Measurements from ENCODE around the gene FSTL5. TPM values are rescaled to one million over a fixed set of nuclear protein-coding genes. Genes with fewer than 3 reads are reported as not detected.
"Not testable (repeated sequence)": the region's sequence is repeated elsewhere in the genome, so short reads cannot be mapped to it uniquely, and the experiment has no call there.

FSTL5 gene
- total and polyA plus RNA-seq, 5 donors = 0.02 TPM; not detected in 4

- H3K9me3 ChIP-seq (ENCODE audit: control insufficient read depth, low read length) = no peaks in the 10 kb centered on the region
- intact Hi-C loops (cut with DNase I) = no loop called here
- ATAC-seq = no peak
- H3K27ac ChIP-seq (ENCODE audit: low read length) = no peak overlapping the region
- no peaks in the 10 kb centered on the region for H3K27me3 ChIP-seq (ENCODE audit: control insufficient read depth, insufficient read depth)
- DNase-seq = no peak
- 77% methylated on average over 2 of the region's 2 CpGs for WGBS
- H3K4me1 ChIP-seq (ENCODE audit: control insufficient read depth, insufficient read depth, low read length) = no peaks in the 10 kb centered on the region
- no peak overlapping the region for H3K4me3 ChIP-seq (ENCODE audit: low read length)
Observed at GRCh38 chr4:162149644-162150043, 14.2 kb downstream of the FSTL5 start.

GRCh38 chr4:162140051-162140683, 23.6 kb downstream of the FSTL5 start:
- H3K27ac ChIP-seq (ENCODE audit: low read length) = no peak overlapping the region
- no peak for DNase-seq
- no peak overlapping the region for H3K4me3 ChIP-seq (ENCODE audit: low read length)
- intact Hi-C loops (cut with DNase I) = no loop called here
- no peaks in the 10 kb centered on the region for H3K4me1 ChIP-seq (ENCODE audit: control insufficient read depth, insufficient read depth, low read length)
- no peaks in the 10 kb centered on the region for H3K27me3 ChIP-seq (ENCODE audit: control insufficient read depth, insufficient read depth)
- ATAC-seq = no peak
- no peaks in the 10 kb centered on the region for H3K9me3 ChIP-seq (ENCODE audit: control insufficient read depth, low read length)

- Histone ChIP-seq H3K9me3 (ENCODE audit: control insufficient read depth, low read length) (no peaks in the 10 kb centered on the region), H3K27me3 (ENCODE audit: control insufficient read depth, insufficient read depth) (no peaks in the 10 kb centered on the region), H3K4me1 (ENCODE audit: control insufficient read depth, insufficient read depth, low read length) (no peaks in the 10 kb centered on the region), H3K27ac (ENCODE audit: low read length) (no peak overlapping the region), H3K4me3 (ENCODE audit: low read length) (no peak overlapping the region)
- intact Hi-C loops (cut with DNase I) = no loop called here
- 73% methylated on average over 2 of the region's 2 CpGs for WGBS
- DNase-seq (no peak), ATAC-seq (no peak)
Observed at GRCh38 chr4:162139412-162139811, 24.4 kb downstream of the FSTL5 start.

GRCh38 chr4:162131256-162131655, 32.5 kb downstream of the FSTL5 start:
- Histone ChIP-seq H3K4me3 (ENCODE audit: low read length) (no peak overlapping the region), H3K9me3 (ENCODE audit: control insufficient read depth, low read length) (no peaks in the 10 kb centered on the region), H3K4me1 (ENCODE audit: control insufficient read depth, insufficient read depth, low read length) (no peaks in the 10 kb centered on the region), H3K27ac (ENCODE audit: low read length) (no peak overlapping the region), H3K27me3 (ENCODE audit: control insufficient read depth, insufficient read depth) (no peaks in the 10 kb centered on the region)
- DNase-seq (no peak), ATAC-seq (no peak)
- intact Hi-C loops (cut with DNase I) = no loop called here
- 29% methylated on average over 2 of the region's 2 CpGs for WGBS

GRCh38 chr4:162126729-162127128, 37.1 kb downstream of the FSTL5 start:
- H3K27ac ChIP-seq (ENCODE audit: low read length) = no peak overlapping the region
- intact Hi-C loops (cut with DNase I) = no loop called here
- no peak overlapping the region for H3K4me3 ChIP-seq (ENCODE audit: low read length)
- ATAC-seq (no peak), DNase-seq (no peak)
- no peaks in the 10 kb centered on the region for H3K27me3 ChIP-seq (ENCODE audit: control insufficient read depth, insufficient read depth)
- no peaks in the 10 kb centered on the region for H3K4me1 ChIP-seq (ENCODE audit: control insufficient read depth, insufficient read depth, low read length)
- 58% methylated on average over 3 of the region's 3 CpGs for WGBS
- no peaks in the 10 kb centered on the region for H3K9me3 ChIP-seq (ENCODE audit: control insufficient read depth, low read length)

- DNase-seq (no peak), ATAC-seq (no peak)
- Histone ChIP-seq H3K4me1 (ENCODE audit: control insufficient read depth, insufficient read depth, low read length) (no peaks in the 10 kb centered on the region), H3K27me3 (ENCODE audit: control insufficient read depth, insufficient read depth) (no peaks in the 10 kb centered on the region), H3K9me3 (ENCODE audit: control insufficient read depth, low read length) (no peaks in the 10 kb centered on the region), H3K4me3 (ENCODE audit: low read length) (no peak overlapping the region), H3K27ac (ENCODE audit: low read length) (no peak overlapping the region)
- intact Hi-C loops (cut with DNase I) = no loop called here
- 67% methylated on average over 2 of the region's 2 CpGs for WGBS
Observed at GRCh38 chr4:162117051-162117450, 46.7 kb downstream of the FSTL5 start.

GRCh38 chr4:162116095-162116779, 47.6 kb downstream of the FSTL5 start:
- Histone ChIP-seq H3K9me3 (ENCODE audit: control insufficient read depth, low read length) (no peaks in the 10 kb centered on the region), H3K27me3 (ENCODE audit: control insufficient read depth, insufficient read depth) (no peaks in the 10 kb centered on the region), H3K27ac (ENCODE audit: low read length) (no peak overlapping the region), H3K4me3 (ENCODE audit: low read length) (no peak overlapping the region), H3K4me1 (ENCODE audit: control insufficient read depth, insufficient read depth, low read length) (no peaks in the 10 kb centered on the region)
- 53% methylated on average over 13 of the region's 13 CpGs for WGBS
- ATAC-seq (no peak), DNase-seq (no peak)
- intact Hi-C loops (cut with DNase I) = no loop called here

- H3K9me3 ChIP-seq (ENCODE audit: control insufficient read depth, low read length) = no peaks in the 10 kb centered on the region
- WGBS = 33% methylated on average over 3 of the region's 3 CpGs
- no peak for DNase-seq
- ATAC-seq = no peak
- no peaks in the 10 kb centered on the region for H3K4me1 ChIP-seq (ENCODE audit: control insufficient read depth, insufficient read depth, low read length)
- no peak overlapping the region for H3K4me3 ChIP-seq (ENCODE audit: low read length)
- H3K27me3 ChIP-seq (ENCODE audit: control insufficient read depth, insufficient read depth) = no peaks in the 10 kb centered on the region
- H3K27ac ChIP-seq (ENCODE audit: low read length) = no peak overlapping the region
- intact Hi-C loops (cut with DNase I) = no loop called here
Observed at GRCh38 chr4:162115333-162115732, 48.5 kb downstream of the FSTL5 start.

- intact Hi-C loops (cut with DNase I) = no loop called here
- ATAC-seq (no peak), DNase-seq (no peak)
- H3K27me3 ChIP-seq (ENCODE audit: control insufficient read depth, insufficient read depth) = no peaks in the 10 kb centered on the region
- WGBS = 95% methylated on average over 4 of the region's 4 CpGs
- no peak overlapping the region for H3K4me3 ChIP-seq (ENCODE audit: low read length)
- H3K4me1 ChIP-seq (ENCODE audit: control insufficient read depth, insufficient read depth, low read length) = no peaks in the 10 kb centered on the region
- H3K9me3 ChIP-seq (ENCODE audit: control insufficient read depth, low read length) = no peaks in the 10 kb centered on the region
- no peak overlapping the region for H3K27ac ChIP-seq (ENCODE audit: low read length)
Observed at GRCh38 chr4:162111078-162111477, 52.7 kb downstream of the FSTL5 start.

- WGBS = 56% methylated on average over 5 of the region's 5 CpGs
- DNase-seq = no peak
- ATAC-seq = no peak
- H3K4me1 ChIP-seq (ENCODE audit: control insufficient read depth, insufficient read depth, low read length) = no peaks in the 10 kb centered on the region
- intact Hi-C loops (cut with DNase I) = no loop called here
- H3K27me3 ChIP-seq (ENCODE audit: control insufficient read depth, insufficient read depth) = no peaks in the 10 kb centered on the region
- no peaks in the 10 kb centered on the region for H3K9me3 ChIP-seq (ENCODE audit: control insufficient read depth, low read length)
- H3K4me3 ChIP-seq (ENCODE audit: low read length) = no peak overlapping the region
- no peak overlapping the region for H3K27ac ChIP-seq (ENCODE audit: low read length)
Observed at GRCh38 chr4:162104459-162105124, 59.2 kb downstream of the FSTL5 start.

- intact Hi-C loops (cut with DNase I); H3K4me3 ChIP-seq (ENCODE audit: low read length); H3K27me3 ChIP-seq (ENCODE audit: control insufficient read depth, insufficient read depth); H3K9me3 ChIP-seq (ENCODE audit: control insufficient read depth, low read length); H3K4me1 ChIP-seq (ENCODE audit: control insufficient read depth, insufficient read depth, low read length); ATAC-seq; H3K27ac ChIP-seq (ENCODE audit: low read length): not testable (repeated sequence)
- DNase-seq = peak in 1 of 3 donors; percentile 19
- WGBS = 94% methylated on average over 12 of the region's 12 CpGs
Observed at GRCh38 chr4:162103908-162104307, 59.9 kb downstream of the FSTL5 start.

Measured in right cardiac atrium (tissue), 5 donors.